ENCODE results near the gene C1orf21. TPM values are rescaled to one million over a fixed set of nuclear protein-coding genes. Genes with fewer than 3 reads are reported as not detected.

Gene C1orf21
- total RNA-seq, 1 donor from 2014 or later, result 44.6 TPM

DNA sequence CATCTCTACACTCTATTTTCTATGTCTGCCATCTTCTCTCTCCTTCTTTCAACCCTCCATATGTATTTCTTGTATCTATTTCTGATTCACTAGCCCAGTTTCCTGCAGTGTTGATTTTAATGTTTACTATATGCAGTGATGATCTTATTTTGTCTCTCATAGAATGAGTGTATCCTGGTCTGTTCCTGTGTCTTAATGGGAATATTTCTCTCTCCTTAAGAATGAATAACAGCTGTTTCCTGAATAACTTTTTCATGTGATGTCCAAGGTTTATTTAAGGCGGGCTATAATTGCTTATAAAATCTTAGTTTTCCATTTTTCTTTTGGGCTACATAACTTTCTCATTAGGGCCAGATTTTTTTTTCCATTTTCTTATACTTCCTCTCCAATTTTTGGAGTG is 144.5 kb downstream of the C1orf21 start:
- no peak overlapping the region for H3K27ac Mint-ChIP-seq
- peaks cover 22% of the 10 kb centered on the region for H3K36me3 Mint-ChIP-seq
- TF ChIP-seq, protein P1, sequence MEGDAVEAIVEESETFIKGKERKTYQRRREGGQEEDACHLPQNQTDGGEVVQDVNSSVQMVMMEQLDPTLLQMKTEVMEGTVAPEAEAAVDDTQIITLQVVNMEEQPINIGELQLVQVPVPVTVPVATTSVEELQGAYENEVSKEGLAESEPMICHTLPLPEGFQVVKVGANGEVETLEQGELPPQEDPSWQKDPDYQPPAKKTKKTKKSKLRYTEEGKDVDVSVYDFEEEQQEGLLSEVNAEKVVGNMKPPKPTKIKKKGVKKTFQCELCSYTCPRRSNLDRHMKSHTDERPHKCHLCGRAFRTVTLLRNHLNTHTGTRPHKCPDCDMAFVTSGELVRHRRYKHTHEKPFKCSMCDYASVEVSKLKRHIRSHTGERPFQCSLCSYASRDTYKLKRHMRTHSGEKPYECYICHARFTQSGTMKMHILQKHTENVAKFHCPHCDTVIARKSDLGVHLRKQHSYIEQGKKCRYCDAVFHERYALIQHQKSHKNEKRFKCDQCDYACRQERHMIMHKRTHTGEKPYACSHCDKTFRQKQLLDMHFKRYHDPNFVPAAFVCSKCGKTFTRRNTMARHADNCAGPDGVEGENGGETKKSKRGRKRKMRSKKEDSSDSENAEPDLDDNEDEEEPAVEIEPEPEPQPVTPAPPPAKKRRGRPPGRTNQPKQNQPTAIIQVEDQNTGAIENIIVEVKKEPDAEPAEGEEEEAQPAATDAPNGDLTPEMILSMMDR (conservative IDR thresholded peaks at IDR 0.05), result no peak
- H3K9me3 Mint-ChIP-seq, result peaks cover 6% of the 10 kb centered on the region
- DNase-seq (ENCODE audit: extremely low spot score, unreplicated experiment), result no peak
- peaks cover 5% of the 10 kb centered on the region for H3K4me1 Mint-ChIP-seq (ENCODE audit: unreplicated experiment)
- H3K27me3 Mint-ChIP-seq, result no peaks in the 10 kb centered on the region
- no peak overlapping the region for H3K4me3 Mint-ChIP-seq

DNA sequence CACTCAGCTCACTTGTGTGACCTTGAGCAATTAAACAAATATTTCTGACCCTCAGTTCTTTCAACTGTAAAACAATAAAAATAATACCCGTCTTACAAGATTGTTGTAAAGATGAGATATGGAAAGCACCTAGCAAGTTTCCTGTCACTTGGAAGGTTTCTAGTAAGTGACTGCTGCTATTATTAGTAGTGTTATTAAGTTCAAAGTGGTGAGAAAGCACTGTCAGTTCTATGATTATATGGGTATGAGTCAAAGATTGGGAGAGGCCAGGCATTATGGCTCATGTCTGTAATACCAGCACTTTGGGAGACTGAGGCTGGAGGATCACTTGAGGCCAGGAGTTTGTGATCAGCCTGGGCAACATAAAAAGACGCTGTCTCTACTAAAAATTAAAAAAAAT is 145.4 kb downstream of the C1orf21 start:
- Mint-ChIP-seq H3K9me3 (peaks cover 6% of the 10 kb centered on the region), H3K27me3 (no peaks in the 10 kb centered on the region), H3K27ac (no peak overlapping the region), H3K36me3 (peaks cover 27% of the 10 kb centered on the region), H3K4me1 (ENCODE audit: unreplicated experiment) (peaks cover 5% of the 10 kb centered on the region), H3K4me3 (no peak overlapping the region)
- TF ChIP-seq, protein P1 (conservative IDR thresholded peaks at IDR 0.05), result no peak
- no peak for DNase-seq (ENCODE audit: extremely low spot score, unreplicated experiment)

DNA sequence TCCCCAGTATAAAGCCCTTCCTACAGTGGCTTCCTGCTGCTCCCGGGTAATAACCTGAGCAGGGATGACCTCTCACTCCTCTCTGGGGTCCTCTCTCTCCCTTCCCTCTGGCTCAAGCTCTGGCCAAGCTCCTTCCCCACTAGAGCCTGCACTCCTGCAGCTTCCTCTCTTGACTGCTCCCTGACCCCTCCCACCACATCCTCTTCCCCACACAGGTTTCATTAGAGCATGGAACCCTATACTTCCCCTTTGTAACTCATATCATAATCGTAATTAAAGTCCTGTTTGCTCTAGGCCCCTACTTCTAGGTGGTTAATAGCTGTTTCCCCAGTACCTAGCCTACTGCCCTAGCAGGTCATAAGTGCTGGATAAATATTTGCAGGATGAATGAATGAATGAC is 146.2 kb downstream of the C1orf21 start:
- TF ChIP-seq, protein P1 (conservative IDR thresholded peaks at IDR 0.05), result no peak
- Mint-ChIP-seq H3K4me1 (ENCODE audit: unreplicated experiment) (peaks cover 5% of the 10 kb centered on the region), H3K4me3 (no peak overlapping the region), H3K9me3 (peaks cover 6% of the 10 kb centered on the region), H3K36me3 (peaks cover 27% of the 10 kb centered on the region), H3K27me3 (no peaks in the 10 kb centered on the region), H3K27ac (no peak overlapping the region)
- DNase-seq (ENCODE audit: extremely low spot score, unreplicated experiment), result no peak

DNA sequence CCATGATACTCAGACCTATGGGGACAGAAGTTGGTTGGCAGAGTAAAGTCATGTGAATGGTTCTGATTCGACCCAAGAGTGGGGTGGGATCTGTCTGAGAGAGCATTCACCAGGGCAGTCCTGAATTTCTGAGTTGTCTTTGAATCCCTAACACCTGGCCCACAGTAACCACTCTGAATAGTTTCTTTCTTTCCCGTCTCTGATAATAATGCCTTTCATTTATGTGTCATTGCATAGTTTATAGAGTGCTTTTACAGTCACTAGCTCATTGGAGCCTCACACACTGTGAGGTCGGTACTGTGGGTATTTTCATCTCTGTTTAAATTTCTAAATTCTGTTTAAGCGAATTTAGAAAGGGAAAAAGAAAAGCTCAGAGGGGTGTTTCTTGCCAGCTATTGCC is 147.1 kb downstream of the C1orf21 start:
- H3K4me1 Mint-ChIP-seq (ENCODE audit: unreplicated experiment), result peaks cover 5% of the 10 kb centered on the region
- no peak for DNase-seq (ENCODE audit: extremely low spot score, unreplicated experiment)
- no peak overlapping the region for H3K27ac Mint-ChIP-seq
- H3K4me3 Mint-ChIP-seq, result no peak overlapping the region
- TF ChIP-seq, protein P1 (conservative IDR thresholded peaks at IDR 0.05), result no peak
- H3K27me3 Mint-ChIP-seq, result no peaks in the 10 kb centered on the region
- peaks cover 6% of the 10 kb centered on the region for H3K9me3 Mint-ChIP-seq
- H3K36me3 Mint-ChIP-seq, result peaks cover 30% of the 10 kb centered on the region

DNA sequence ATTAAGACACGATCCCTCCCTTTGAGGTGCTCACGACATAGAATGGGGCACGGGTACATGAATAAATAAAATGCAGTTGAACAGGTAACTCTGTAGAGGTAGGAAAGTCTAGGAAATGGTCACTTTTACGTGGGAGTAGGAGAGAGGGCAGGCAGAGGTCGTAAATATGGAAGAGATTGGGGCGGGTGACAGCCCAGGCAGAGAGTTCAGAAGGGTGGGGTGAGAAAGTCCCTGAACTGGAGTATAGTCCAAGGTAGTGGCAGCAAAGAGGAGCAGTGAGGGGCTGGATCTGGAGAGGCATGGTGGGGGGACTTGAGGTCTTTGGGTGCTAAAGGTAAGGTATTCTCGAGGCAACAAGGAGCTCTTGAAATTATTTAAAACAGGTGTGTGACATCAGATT is 147.9 kb downstream of the C1orf21 start:
- peaks cover 37% of the 10 kb centered on the region for H3K36me3 Mint-ChIP-seq
- no peak for DNase-seq (ENCODE audit: extremely low spot score, unreplicated experiment)
- TF ChIP-seq, protein P1 (conservative IDR thresholded peaks at IDR 0.05), result no peak
- H3K27ac Mint-ChIP-seq, result no peak overlapping the region
- H3K4me1 Mint-ChIP-seq (ENCODE audit: unreplicated experiment), result peaks cover 5% of the 10 kb centered on the region
- peaks cover 11% of the 10 kb centered on the region for H3K9me3 Mint-ChIP-seq
- no peak overlapping the region for H3K4me3 Mint-ChIP-seq
- no peaks in the 10 kb centered on the region for H3K27me3 Mint-ChIP-seq
